Measurements from ENCODE around the gene LBP. TPM values are rescaled to one million over a fixed set of nuclear protein-coding genes. Genes with fewer than 3 reads are reported as not detected.
A peak's percentile ranks its signal among the peaks of the same experiment; 100 is the strongest.

The LBP gene, protein sequence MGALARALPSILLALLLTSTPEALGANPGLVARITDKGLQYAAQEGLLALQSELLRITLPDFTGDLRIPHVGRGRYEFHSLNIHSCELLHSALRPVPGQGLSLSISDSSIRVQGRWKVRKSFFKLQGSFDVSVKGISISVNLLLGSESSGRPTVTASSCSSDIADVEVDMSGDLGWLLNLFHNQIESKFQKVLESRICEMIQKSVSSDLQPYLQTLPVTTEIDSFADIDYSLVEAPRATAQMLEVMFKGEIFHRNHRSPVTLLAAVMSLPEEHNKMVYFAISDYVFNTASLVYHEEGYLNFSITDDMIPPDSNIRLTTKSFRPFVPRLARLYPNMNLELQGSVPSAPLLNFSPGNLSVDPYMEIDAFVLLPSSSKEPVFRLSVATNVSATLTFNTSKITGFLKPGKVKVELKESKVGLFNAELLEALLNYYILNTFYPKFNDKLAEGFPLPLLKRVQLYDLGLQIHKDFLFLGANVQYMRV
- total RNA-seq: 100 to 1,000 TPM in 1 of 4 donors, 10 to 100 TPM in 3; 38.8 to 167 (median 68.7) TPM
- polyA plus RNA-seq: 10 to 100 TPM in 2 of 3 donors, 1 to 10 TPM in 1; 1.1 to 10.3 (median 10.2) TPM
- long read RNA-seq, donor 1, transcript LBP-201 (15 exons, 1,961 nt): major isoform, 91 of 94 reads
- long read RNA-seq, donor 1, partial matches to known transcripts: 1 of 94 reads
- long read RNA-seq, donor 1, other reads (novel, unspliced or antisense): 2 of 94 reads
- long read RNA-seq, donor 2, transcript LBP-201 (15 exons, 1,961 nt): major isoform, 192 of 208 reads
- long read RNA-seq, donor 2, partial matches to known transcripts: 6 of 208 reads
- long read RNA-seq, donor 2, other reads (novel, unspliced or antisense): 10 of 208 reads

- Histone ChIP-seq H3K9me3 (no peaks in the 10 kb centered on the region), H3K4me1 (peaks cover 19% of the 10 kb centered on the region), H3K36me3 (ENCODE audit: insufficient read depth in 1 of 2, low read depth in 1 of 2) (no peaks in the 10 kb centered on the region), H3K27ac (peak within 1 kb of the TSS; percentile 73), H3K4me3 (peak within 1 kb of the TSS; percentile 45), H3K27me3 (ENCODE audit: insufficient read depth in 3 of 3, low read length in 2 of 3) (no peaks in the 10 kb centered on the region)
- no peak for TF ChIP-seq CTCF (IDR thresholded peaks at IDR 0.05)
- 27 to 48% (median 45%) methylated on average over 8 of the region's 8 CpGs for WGBS, 3 donors
- intact Hi-C loops (cut with DNase I): no loop called here
- ATAC-seq (peak; percentile 48 to 75 (median 70)), DNase-seq (peak; percentile 25 to 64)
Measured at GRCh38 chr20:38346247-38346651, at the start of gene LBP. Gene LBP (plus strand): TSS chr20:38346482. CDS start chr20:38346517, 35 bp downstream.

DNA sequence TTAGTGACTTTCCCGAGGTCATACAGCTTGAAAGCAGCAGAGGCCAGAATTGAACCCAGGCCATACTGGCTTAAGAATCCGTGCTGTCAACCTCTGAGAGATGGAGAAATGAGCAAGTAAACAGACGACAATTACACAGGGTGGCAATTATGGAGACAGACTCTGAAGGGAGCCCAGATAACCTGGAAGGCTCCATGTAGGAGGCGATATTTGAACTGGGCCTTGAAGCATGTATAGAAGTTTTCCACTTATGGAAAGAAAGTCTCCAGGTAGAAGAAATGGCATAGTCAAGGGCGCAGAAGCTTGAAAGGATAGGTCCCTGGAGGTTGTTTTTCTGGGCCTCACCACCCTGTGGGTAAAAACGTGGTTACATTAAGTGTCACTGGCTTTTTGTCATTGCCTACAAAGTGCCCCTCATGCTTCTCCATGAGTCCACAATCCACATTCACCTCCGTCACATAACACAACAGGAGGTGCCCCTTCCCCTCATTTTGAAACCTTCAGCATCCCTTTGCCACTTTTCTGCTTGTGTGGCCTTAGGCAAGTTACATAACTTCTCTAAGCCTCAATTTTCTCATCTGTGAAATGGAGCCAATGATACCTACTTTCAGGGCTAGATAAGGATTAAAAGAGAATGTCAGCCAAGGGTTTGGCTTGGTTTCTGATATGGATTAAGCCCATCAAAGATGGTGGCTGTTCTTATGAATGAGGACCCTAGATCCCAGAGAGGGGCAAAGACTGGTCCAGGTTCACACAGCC, 48.2 kb upstream of the LBP start:
- no peak for DNase-seq
- intact Hi-C loops (cut with DNase I): no loop called here
- Histone ChIP-seq H3K9me3 (no peaks in the 10 kb centered on the region), H3K27me3 (ENCODE audit: insufficient read depth in 3 of 3, low read length in 2 of 3) (no peaks in the 10 kb centered on the region), H3K4me1 (peaks cover 5% of the 10 kb centered on the region), H3K36me3 (ENCODE audit: insufficient read depth in 1 of 2, low read depth in 1 of 2) (no peaks in the 10 kb centered on the region), H3K4me3 (peak overlapping the region; percentile 39), H3K27ac (peak overlapping the region; percentile 88)
- TF ChIP-seq CTCF (IDR thresholded peaks at IDR 0.05): no peak
- ATAC-seq: no peak
- 93 to 97% (median 93%) methylated on average over 7 of the region's 7 CpGs for WGBS, 3 donors

GRCh38 chr20:38298768-38299288, 47.5 kb upstream of the LBP start:
- Histone ChIP-seq H3K27me3 (ENCODE audit: insufficient read depth in 3 of 3, low read length in 2 of 3) (no peaks in the 10 kb centered on the region), H3K36me3 (ENCODE audit: insufficient read depth in 1 of 2, low read depth in 1 of 2) (no peaks in the 10 kb centered on the region), H3K4me3 (peak overlapping the region; percentile 39), H3K9me3 (no peaks in the 10 kb centered on the region), H3K4me1 (peaks cover 5% of the 10 kb centered on the region), H3K27ac (peak overlapping the region; percentile 88)
- DNase-seq (peak; percentile 86 to 95), ATAC-seq (peak; percentile 97 to 99 (median 98))
- WGBS, 3 donors: 4 to 7% (median 5%) methylated on average over 13 of the region's 13 CpGs
- TF ChIP-seq CTCF (IDR thresholded peaks at IDR 0.05): no peak
- intact Hi-C loops (cut with DNase I): no loop called here

- H3K4me1 ChIP-seq: peaks cover 5% of the 10 kb centered on the region
- no peak for TF ChIP-seq CTCF (IDR thresholded peaks at IDR 0.05)
- no peak for DNase-seq
- no peaks in the 10 kb centered on the region for H3K9me3 ChIP-seq
- H3K36me3 ChIP-seq (ENCODE audit: insufficient read depth in 1 of 2, low read depth in 1 of 2): no peaks in the 10 kb centered on the region
- no peak overlapping the region for H3K27ac ChIP-seq
- no peaks in the 10 kb centered on the region for H3K27me3 ChIP-seq (ENCODE audit: insufficient read depth in 3 of 3, low read length in 2 of 3)
- no peak for ATAC-seq
- WGBS, 3 donors: 84 to 86% (median 85%) methylated on average over 6 of the region's 6 CpGs
- intact Hi-C loops (cut with DNase I): no loop called here
- H3K4me3 ChIP-seq: no peak overlapping the region
Measured at GRCh38 chr20:38299963-38300362, 46.3 kb upstream of the LBP start.

Measured in psoas muscle (tissue), 8 donors.